Peyer's patch (tissue), 4 donors: ENCODE results near the gene CHST11.

ENCODE experiments used
- CTCF ChIP-seq, 6 experiments: fragments of 450-650 bp in 4 of 6; fragments of 200-600 bp in 2 of 6; sonication (generic) in 1 of 6; IDR thresholded peaks; one replicate each; pipeline ENCODE4 v1.5.1; 2017 to 2019; ENCODE audit warnings: antibody characterized with exemption in 6 of 6, mild to moderate bottlenecking in 3 of 6, moderate library complexity in 1 of 6
- POLR2A ChIP-seq, 2 donors: fragments of 450-650 bp; IDR thresholded peaks; one replicate each; pipeline ENCODE4 v1.5.1; 2017; ENCODE audit warnings: antibody characterized with exemption in 2 of 2, mild to moderate bottlenecking in 2 of 2, moderate library complexity in 2 of 2

- TF ChIP-seq CTCF (IDR thresholded peaks at IDR 0.05) (no peak), POLR2A (IDR thresholded peaks at IDR 0.05) (no peak)
Observed at GRCh38 chr12:104538891-104539462, 82.2 kb downstream of the CHST11 start.
